ENCODE data around the gene PLXNA4. TPM values are rescaled to one million over a fixed set of nuclear protein-coding genes. Genes with fewer than 3 reads are reported as not detected.

PLXNA4 gene
- polyA plus RNA-seq, 1 donor (not counting 4 experiments of a cell fraction or from before 2014, with no cell fraction given), result 0.01 TPM

GRCh38 chr7:132090444-132090843 lies 485.8 kb downstream of the PLXNA4 start:
- H3K27ac ChIP-seq (ENCODE audit: control insufficient read depth, insufficient read depth, low read length), result no peak overlapping the region
- H2AFZ ChIP-seq (ENCODE audit: control insufficient read depth, low read length), result no peak overlapping the region
- no peaks in the 10 kb centered on the region for H3K9me3 ChIP-seq (ENCODE audit: control insufficient read depth, low read depth, low read length)
- no peaks in the 10 kb centered on the region for H3K4me1 ChIP-seq (ENCODE audit: control insufficient read depth, extremely low read depth, insufficient read depth, low read length)
- H3K9me1 ChIP-seq (ENCODE audit: control insufficient read depth, extremely low read depth, insufficient read depth, low read length), result no peaks in the 10 kb centered on the region
- H3K9ac ChIP-seq (ENCODE audit: control insufficient read depth, extremely low read depth, insufficient read depth, low read length), result no peak overlapping the region
- H4K20me1 ChIP-seq (ENCODE audit: control insufficient read depth, extremely low read depth, insufficient read depth, low read length), result no peaks in the 10 kb centered on the region
- H3K27me3 ChIP-seq (ENCODE audit: control insufficient read depth, extremely low read depth, insufficient read depth, low read length), result peaks cover 30% of the 10 kb centered on the region
- dilution Hi-C loops (cut with MboI; ENCODE audit: extremely low pct_ligation_motif_present, low sequenced_read_pairs), result no loop called here
- no peak overlapping the region for H3K4me3 ChIP-seq (ENCODE audit: control insufficient read depth in 2 of 3, extremely low read depth in 1 of 3, insufficient read depth in 2 of 3, low read depth in 1 of 3, low read length in 3 of 3)
- DNase-seq (ENCODE audit: low read depth, low spot score), result no peak
- TF ChIP-seq EZH2 (IDR thresholded peaks at IDR 0.05; ENCODE audit: low read length) (no peak), CTCF (optimal IDR thresholded peaks at IDR 0.05 in 1 of 3, IDR thresholded peaks at IDR 0.05 in 1 of 3, conservative IDR thresholded peaks at IDR 0.05 in 1 of 3; ENCODE audit: extremely low read depth in 1 of 3, insufficient read depth in 2 of 3, low read length in 3 of 3) (no peak)
- FAIRE-seq, result no peak
- no peaks in the 10 kb centered on the region for H3K36me3 ChIP-seq (ENCODE audit: control insufficient read depth in 2 of 2, extremely low read depth in 1 of 2, insufficient read depth in 2 of 2, low read length in 2 of 2)
- no peaks in the 10 kb centered on the region for H3K79me2 ChIP-seq (ENCODE audit: control insufficient read depth, insufficient read depth, low read length)
- no peak overlapping the region for H3K4me2 ChIP-seq (ENCODE audit: control insufficient read depth, extremely low read depth, insufficient read depth, low read depth, low read length)

GRCh38 chr7:132089356-132089755 lies 486.9 kb downstream of the PLXNA4 start:
- Histone ChIP-seq H4K20me1 (ENCODE audit: control insufficient read depth, extremely low read depth, insufficient read depth, low read length) (no peaks in the 10 kb centered on the region), H3K9me1 (ENCODE audit: control insufficient read depth, extremely low read depth, insufficient read depth, low read length) (no peaks in the 10 kb centered on the region), H3K4me1 (ENCODE audit: control insufficient read depth, extremely low read depth, insufficient read depth, low read length) (no peaks in the 10 kb centered on the region), H3K36me3 (ENCODE audit: control insufficient read depth in 2 of 2, extremely low read depth in 1 of 2, insufficient read depth in 2 of 2, low read length in 2 of 2) (no peaks in the 10 kb centered on the region), H3K27me3 (ENCODE audit: control insufficient read depth, extremely low read depth, insufficient read depth, low read length) (peaks cover 22% of the 10 kb centered on the region), H3K9me3 (ENCODE audit: control insufficient read depth, low read depth, low read length) (no peaks in the 10 kb centered on the region), H3K9ac (ENCODE audit: control insufficient read depth, extremely low read depth, insufficient read depth, low read length) (no peak overlapping the region), H2AFZ (ENCODE audit: control insufficient read depth, low read length) (no peak overlapping the region), H3K27ac (ENCODE audit: control insufficient read depth, insufficient read depth, low read length) (no peak overlapping the region), H3K79me2 (ENCODE audit: control insufficient read depth, insufficient read depth, low read length) (no peaks in the 10 kb centered on the region), H3K4me3 (ENCODE audit: control insufficient read depth in 2 of 3, extremely low read depth in 1 of 3, insufficient read depth in 2 of 3, low read depth in 1 of 3, low read length in 3 of 3) (no peak overlapping the region), H3K4me2 (ENCODE audit: control insufficient read depth, extremely low read depth, insufficient read depth, low read depth, low read length) (no peak overlapping the region)
- dilution Hi-C loops (cut with MboI; ENCODE audit: extremely low pct_ligation_motif_present, low sequenced_read_pairs), result no loop called here
- TF ChIP-seq EZH2 (IDR thresholded peaks at IDR 0.05; ENCODE audit: low read length) (no peak), CTCF (optimal IDR thresholded peaks at IDR 0.05 in 1 of 3, IDR thresholded peaks at IDR 0.05 in 1 of 3, conservative IDR thresholded peaks at IDR 0.05 in 1 of 3; ENCODE audit: extremely low read depth in 1 of 3, insufficient read depth in 2 of 3, low read length in 3 of 3) (no peak)
- FAIRE-seq (no peak), DNase-seq (ENCODE audit: low read depth, low spot score) (no peak)

Measured in keratinocyte (primary cell).